Endothelial cell of umbilical vein (primary cell): Measurements from ENCODE around the gene PRKAG1. TPM values are rescaled to one million over a fixed set of nuclear protein-coding genes. Genes with fewer than 3 reads are reported as not detected.

Source experiments
- BruUV-seq: library from RNA; stranded (reverse); fragments of 400-500 nt; replicated peaks from 2 replicates; lab custom pipeline; 2021; lab: Mats Ljungman, UMichigan
- CTCF ChIA-PET: fragments of 300-600, 350-600 bp; sonication (Branson Sonifier 250); formaldehyde crosslinking; loops from one replicate; lab custom pipeline; 2021; ENCODE audit warnings: antibody characterized with exemption, inconsistent platforms; lab: Charles Lee
- POLR2A ChIA-PET: fragments of 300-600, 350-600 bp; sonication (Branson Sonifier 250); formaldehyde crosslinking; loops from one replicate; lab custom pipeline; 2021; ENCODE audit warnings: antibody characterized with exemption, inconsistent platforms; lab: Charles Lee
- DNase-seq: peaks from one replicate; pipeline ENCODE4 v3.0.0-alpha.2; 2011; ENCODE audit warnings: low read depth, low spot score
- FAIRE-seq: peaks from 2 replicates; lab custom pipeline; 2011; peaks lifted over from hg19 to GRCh38; lab: Jason Lieb, UNC
- H2AFZ ChIP-seq: 2 replicates; pipeline ENCODE4 v1.6.0; 2012; ENCODE audit warnings: low read depth, low read length, control low read depth, inconsistent platforms
- H3K27ac ChIP-seq: 2 replicates; pipeline ENCODE4 v1.5.1; 2011; ENCODE audit warnings: low read depth, mild to moderate bottlenecking, control low read depth, low read length, moderate library complexity; ENCODE audit not compliant: insufficient read depth
- H3K27me3 ChIP-seq, 2 experiments: 2 replicates each; pipeline versions ENCODE4 v1.6.0 to v1.6.1; 2011; ENCODE audit warnings: low read length in 2 of 2, mixed read lengths in 1 of 2; ENCODE audit not compliant: control insufficient read depth in 2 of 2, insufficient read depth in 2 of 2
- H3K36me3 ChIP-seq, 2 experiments: 2 replicates in 1 of 2; 3 replicates in 1 of 2; pipeline ENCODE4 v1.5.1; 2011; ENCODE audit warnings: low read length in 2 of 2, mild to moderate bottlenecking in 1 of 2, moderate library complexity in 1 of 2; ENCODE audit not compliant: control insufficient read depth in 2 of 2, insufficient read depth in 2 of 2; ENCODE audit errors: extremely low read depth in 1 of 2
- H3K4me1 ChIP-seq: 3 replicates; pipeline ENCODE4 v1.5.1; 2011; ENCODE audit warnings: mild to moderate bottlenecking, low read length; ENCODE audit not compliant: control insufficient read depth, insufficient read depth; ENCODE audit errors: extremely low read depth
- H3K4me2 ChIP-seq: 2 replicates; pipeline ENCODE4 v1.6.1; 2011; ENCODE audit warnings: low read length, control low read depth, mixed read lengths; ENCODE audit not compliant: insufficient read depth
- H3K4me3 ChIP-seq, 3 experiments: fragments of 200-600 bp in 1 of 3; sonication (generic), shearing (Covaris generic) in 1 of 3; replicated peaks in 1 of 3; 2 replicates each; pipeline ENCODE4 v1.5.1; 2011 to 2016; ENCODE audit warnings: control low read depth in 3 of 3, low read length in 3 of 3, mild to moderate bottlenecking in 2 of 3, inconsistent platforms in 1 of 3, low read depth in 1 of 3, moderate library complexity in 1 of 3; ENCODE audit not compliant: insufficient read depth in 1 of 3
- H3K79me2 ChIP-seq: 2 replicates; pipeline ENCODE4 v1.6.0; 2012; ENCODE audit warnings: low read length, inconsistent platforms; ENCODE audit not compliant: control insufficient read depth, insufficient read depth
- H3K9ac ChIP-seq: replicated peaks from 2 replicates; pipeline ENCODE3; 2011; ENCODE audit warnings: low read length, control low read depth; ENCODE audit not compliant: insufficient read depth; ENCODE audit errors: extremely low read depth
- H3K9me1 ChIP-seq: replicated peaks from 3 replicates; pipeline ENCODE4 v1.6.0; 2011; ENCODE audit warnings: mild to moderate bottlenecking, low read length; ENCODE audit not compliant: control insufficient read depth, insufficient read depth; ENCODE audit errors: extremely low read depth
- H3K9me3 ChIP-seq: replicated peaks from 2 replicates; pipeline ENCODE4 v1.5.1; 2012; ENCODE audit warnings: low read length, inconsistent platforms; ENCODE audit not compliant: control insufficient read depth, insufficient read depth
- H4K20me1 ChIP-seq: replicated peaks from 2 replicates; pipeline ENCODE3; 2011; ENCODE audit warnings: mild to moderate bottlenecking, low read length; ENCODE audit not compliant: control insufficient read depth, insufficient read depth; ENCODE audit errors: extremely low read depth
- CTCF ChIP-seq, 2 donors: IDR thresholded peaks; 1 replicate in 1 of 2; 2 replicates in 1 of 2; pipeline ENCODE4 v1.5.1; 2011; ENCODE audit warnings: low read length in 2 of 2, mild to moderate bottlenecking in 2 of 2, moderate library complexity in 2 of 2, control low read depth in 1 of 2, inconsistent platforms in 1 of 2, low read depth in 1 of 2; ENCODE audit not compliant: insufficient read depth in 1 of 2; ENCODE audit errors: extremely low read depth in 1 of 2
- EZH2 ChIP-seq: IDR thresholded peaks from 2 replicates; pipeline ENCODE4 v1.6.1; 2012; ENCODE audit warnings: borderline replicate concordance, low read depth, mild to moderate bottlenecking, moderate library complexity, low read length, inconsistent platforms; ENCODE audit not compliant: severe bottlenecking
- FOS ChIP-seq: IDR thresholded peaks from 2 replicates; pipeline ENCODE4 v1.6.1; 2011; ENCODE audit warnings: mild to moderate bottlenecking, low read length, moderate library complexity, borderline replicate concordance; ENCODE audit not compliant: insufficient read depth
- GATA2 ChIP-seq: IDR thresholded peaks from 2 replicates; pipeline ENCODE4 v1.7.0; 2011; ENCODE audit warnings: low read depth, mild to moderate bottlenecking, moderate library complexity, mixed read lengths, low read length; ENCODE audit not compliant: insufficient read length, insufficient read depth
- JUN ChIP-seq: IDR thresholded peaks from 2 replicates; pipeline ENCODE4 v1.6.1; 2011; ENCODE audit warnings: borderline replicate concordance, low read depth; ENCODE audit not compliant: insufficient read length, insufficient read depth
- MAX ChIP-seq: IDR thresholded peaks from 2 replicates; pipeline ENCODE4 v1.6.1; 2011; ENCODE audit not compliant: insufficient read depth, insufficient read length
- MYC ChIP-seq: IDR thresholded peaks from one replicate; pipeline ENCODE4 v1.6.1; 2011; ENCODE audit warnings: mild to moderate bottlenecking, low read depth, low read length
- POLR2A ChIP-seq: IDR thresholded peaks from 2 replicates; pipeline ENCODE4 v1.6.1; 2012; ENCODE audit warnings: low read depth, mild to moderate bottlenecking, control low read depth, low read length
- POLR2AphosphoS5 ChIP-seq: IDR thresholded peaks from 2 replicates; pipeline ENCODE4 v1.6.1; 2012; ENCODE audit warnings: low read depth, mild to moderate bottlenecking, control low read depth, low read length, moderate library complexity; ENCODE audit not compliant: insufficient read depth
- dilution Hi-C: fragments of 300-500 bp; cut with MboI; formaldehyde crosslinking; loops from one replicate; pipeline ENCODE4 v1.15.0; 2019; ENCODE audit warnings: low sequenced_read_pairs; ENCODE audit not compliant: extremely low pct_ligation_motif_present
- intact Hi-C: fragments of 100-400 bp; cut with micrococcal nuclease; formaldehyde crosslinking; loops from one replicate; pipeline ENCODE4 v1.10.0; 2022
- polyA plus RNA-seq, 4 experiments: library from polyadenylated mRNA; depleted of rRNA in 3 of 4; stranded (reverse) in 3 of 4; unstranded in 1 of 4; fragments of >200 nt; gene quantifications; 2 replicates each; pipeline versions ENCODE4 v1.2.1 to v1.2.3, GENCODE V29; 2011 to 2012; ENCODE audit warnings: missing spikeins in 1 of 4
- total RNA-seq: library from RNA; stranded (reverse); gene quantifications from 2 replicates; pipeline ENCODE4 v1.2.3, GENCODE V29; 2021

The PRKAG1 gene
- total and polyA plus RNA-seq, 2 donors (not counting 3 experiments of a cell fraction or from before 2014, with no cell fraction given): 52.1 to 54.9 TPM

GRCh38 chr12:49039421-49040363 is 21.1 kb upstream of the PRKAG1 start:
- no peak for FAIRE-seq
- no TSS peak for BruUV-seq
- H3K27me3 ChIP-seq: no peaks in the 10 kb centered on the region
- ChIA-PET POLR2A (interaction anchor here (1.3 kb wide), 1 partner anchor 13 kb away, joined by 3 read pairs; no protein-coding TSS in a partner anchor), CTCF (interaction anchor here (1.2 to 1.4 kb wide), 2 partner anchors 10 to 43 kb away, joined by 3 to 4 read pairs; no protein-coding TSS in a partner anchor)
- peaks cover 45 to 78% of the 10 kb centered on the region in 2 experiments for H3K36me3 ChIP-seq
- no peak overlapping the region for H2AFZ ChIP-seq
- no peak overlapping the region for H3K9ac ChIP-seq
- H3K79me2 ChIP-seq: no peaks in the 10 kb centered on the region
- no peak overlapping the region for H3K27ac ChIP-seq
- H3K4me1 ChIP-seq: no peaks in the 10 kb centered on the region
- intact Hi-C loops (no loop called here), dilution Hi-C loops (no loop called here)
- no peak for DNase-seq
- H3K9me1 ChIP-seq: no peaks in the 10 kb centered on the region
- H3K4me2 ChIP-seq: no peak overlapping the region
- H4K20me1 ChIP-seq: no peaks in the 10 kb centered on the region
- no peaks in the 10 kb centered on the region for H3K9me3 ChIP-seq
- TF ChIP-seq MYC: no peak
- no peak for TF ChIP-seq POLR2AphosphoS5
- no peak for TF ChIP-seq FOS
- TF ChIP-seq CTCF (IDR thresholded peaks at IDR 0.05; ENCODE audit: extremely low read depth in 1 of 2, insufficient read depth in 1 of 2, low read depth in 1 of 2, low read length in 2 of 2): no peak
- TF ChIP-seq MAX: no peak
- no peak for TF ChIP-seq POLR2A
- TF ChIP-seq GATA2: no peak
- no peak for TF ChIP-seq JUN
- no peak for TF ChIP-seq EZH2
- H3K4me3 ChIP-seq: no peak overlapping the region
